HepG2 (cell line): Measurements from ENCODE around the gene IYD. TPM values are rescaled to one million over a fixed set of nuclear protein-coding genes. Genes with fewer than 3 reads are reported as not detected.

Experiments
- ATAC-seq: fragments of 200-7000 bp; cut with Tn5 transposase; 3 replicates; pipeline ENCODE4 v1.9.1; 2020; ENCODE audit warnings: mild to moderate bottlenecking, moderate library complexity
- BruUV-seq: library from RNA; stranded (reverse); fragments of 400-500 nt; replicated peaks from 2 replicates; lab custom pipeline; 2021; lab: Mats Ljungman, UMichigan
- CTCF ChIA-PET: fragments of 300-600 bp; formaldehyde crosslinking; extraction: SDS; loops from one replicate; lab custom pipeline; 2021; ENCODE audit warnings: low total read pairs, inconsistent platforms, low intra/inter-chr PET ratio; lab: Yijun Ruan, JAX
- POLR2A ChIA-PET: fragments of 350-600 bp; sonication (Branson Sonifier 250); formaldehyde crosslinking; loops from one replicate; lab custom pipeline; 2020; ENCODE audit warnings: antibody characterized with exemption, inconsistent platforms; lab: Yijun Ruan, JAX
- DNase-seq: peaks from one replicate; pipeline ENCODE4 v3.0.0-alpha.2; 2015; ENCODE audit warnings: low spot score
- FAIRE-seq: peaks from 3 replicates; lab custom pipeline; 2011; peaks lifted over from hg19 to GRCh38; lab: Jason Lieb, UNC
- H2AFZ ChIP-seq: one replicate; pipeline ENCODE4 v1.6.1; 2011; ENCODE audit warnings: low read length, inconsistent platforms
- H3K27ac ChIP-seq: fragments of 300-600 bp; 3 replicates; pipeline ENCODE4 v1.8.0; 2011; ENCODE audit warnings: mixed run types, mild to moderate bottlenecking, mixed read lengths, low read length, inconsistent platforms; ENCODE audit not compliant: insufficient read depth; ENCODE audit errors: extremely low read length
- H3K27me3 ChIP-seq, 2 experiments: fragments of 200-600 bp in 1 of 2; 2 replicates in 1 of 2; 3 replicates in 1 of 2; pipeline versions ENCODE4 v1.6.0 to v1.8.0; 2011; ENCODE audit warnings: low read length in 2 of 2, mild to moderate bottlenecking in 2 of 2, moderate library complexity in 2 of 2, inconsistent platforms in 1 of 2; ENCODE audit not compliant: insufficient read depth in 2 of 2, control insufficient read depth in 1 of 2
- H3K36me3 ChIP-seq, 2 experiments: fragments of 200-600 bp in 1 of 2; replicated peaks in 1 of 2; 2 replicates in 1 of 2; 3 replicates in 1 of 2; pipeline versions ENCODE4 v1.5.1 to v1.8.0; 2011; ENCODE audit warnings: low read length in 2 of 2, inconsistent platforms in 1 of 2; ENCODE audit not compliant: insufficient read depth in 2 of 2, control insufficient read depth in 1 of 2
- H3K4me1 ChIP-seq: 2 replicates; pipeline ENCODE4 v1.5.1; 2012; ENCODE audit warnings: low read length, inconsistent platforms; ENCODE audit not compliant: insufficient read depth
- H3K4me2 ChIP-seq: 2 replicates; pipeline ENCODE4 v1.6.0; 2011; ENCODE audit warnings: low read depth, low read length, inconsistent platforms
- H3K4me3 ChIP-seq, 3 experiments: fragments of 200-600 bp in 1 of 3; sonication (generic), shearing (Covaris generic) in 1 of 3; replicated peaks in 1 of 3; 2 replicates each; pipeline ENCODE4 v1.5.1; 2011 to 2016; ENCODE audit warnings: low read length in 3 of 3, inconsistent platforms in 2 of 3, low read depth in 2 of 3, mild to moderate bottlenecking in 2 of 3, control low read depth in 1 of 3, mixed read lengths in 1 of 3; ENCODE audit not compliant: insufficient read depth in 1 of 3
- H3K79me2 ChIP-seq: one replicate; pipeline ENCODE4 v1.6.1; 2011; ENCODE audit warnings: low read length, inconsistent platforms; ENCODE audit not compliant: insufficient read depth
- H3K9ac ChIP-seq: 2 replicates; pipeline ENCODE4 v1.6.0; 2011; ENCODE audit warnings: mild to moderate bottlenecking, low read depth, low read length, inconsistent platforms; ENCODE audit not compliant: insufficient read depth
- H3K9me3 ChIP-seq: 2 replicates; pipeline ENCODE4 v1.5.1; 2012; ENCODE audit warnings: mild to moderate bottlenecking, low read length
- H4K20me1 ChIP-seq: 2 replicates; pipeline ENCODE4 v1.6.0; 2011; ENCODE audit warnings: inconsistent platforms, mild to moderate bottlenecking, low read length, moderate library complexity; ENCODE audit not compliant: insufficient read depth
- BORCS8-MEF2B ChIP-seq: sonication (generic); formaldehyde crosslinking; IDR thresholded peaks from 2 replicates; pipeline ENCODE4 v1.8.0; 2022; ENCODE audit warnings: mild to moderate bottlenecking, missing genetic modification reagents
- KDM1A ChIP-seq: IDR thresholded peaks from 2 replicates; pipeline ENCODE4 v1.6.1; 2016; ENCODE audit warnings: missing compliant biosample characterization
- KLF15 ChIP-seq: sonication (generic); formaldehyde crosslinking; IDR thresholded peaks from 2 replicates; pipeline ENCODE4 v1.8.1; 2023; ENCODE audit warnings: borderline replicate concordance, mild to moderate bottlenecking, inconsistent platforms, missing genetic modification reagents, mixed read lengths
- NR2F6 ChIP-seq, 2 experiments: IDR thresholded peaks; 2 replicates each; pipeline ENCODE4 v1.6.1; 2016; ENCODE audit warnings: antibody characterized with exemption in 1 of 2, mild to moderate bottlenecking in 1 of 2
- RFX1 ChIP-seq: fragments of 450-650 bp; IDR thresholded peaks from 2 replicates; pipeline ENCODE4 v1.6.1; 2017
- ZNF598 ChIP-seq: sonication (generic); formaldehyde crosslinking; IDR thresholded peaks from 2 replicates; pipeline ENCODE4 v1.5.1; 2020; ENCODE audit warnings: mild to moderate bottlenecking, missing genetic modification reagents, borderline replicate concordance
- ZNF660 ChIP-seq: sonication (generic); formaldehyde crosslinking; IDR thresholded peaks from 2 replicates; pipeline ENCODE4 v1.5.1; 2020; ENCODE audit warnings: mild to moderate bottlenecking, low read depth, missing genetic modification reagents, borderline replicate concordance
- ZSCAN12 ChIP-seq: sonication (generic); formaldehyde crosslinking; IDR thresholded peaks from 2 replicates; pipeline ENCODE4 v1.9.0; 2021; ENCODE audit warnings: mild to moderate bottlenecking, missing genetic modification reagents
- WGBS: methylation state at CpG from one replicate; pipeline ENCODE4 v1.1.6; 2017; ENCODE audit warnings: low lambda C conversion rate; 5-methylcytosine and 5-hydroxymethylcytosine counted together
- in situ Hi-C: cut with HindIII; loops from 2 replicates; pipeline ENCODE4 v1.10.0; 2017; ENCODE audit warnings: low pct_unique_long_range_greater_than_20kb; ENCODE audit not compliant: extremely low pct_ligation_motif_present
- intact Hi-C: fragments of 100-400 bp; cut with micrococcal nuclease; formaldehyde crosslinking; loops from one replicate; pipeline ENCODE4 v1.10.0; 2022; ENCODE audit not compliant: unreplicated experiment
- polyA plus RNA-seq, 8 experiments: library from polyadenylated mRNA; depleted of rRNA in 3 of 8; stranded (reverse) in 7 of 8; unstranded in 1 of 8; fragments of >200 nt; fragmentation: Illumina TruSeq in 4 of 8; extraction: Trizol in 4 of 8; gene quantifications; 2 replicates each; pipeline versions ENCODE4 v1.2.1 to v1.2.3, GENCODE V29; 2011 to 2016; ENCODE audit warnings: low read depth in 4 of 8, missing spikeins in 1 of 8, mixed read lengths in 1 of 8; ENCODE audit not compliant: insufficient read depth in 1 of 8
- total RNA-seq, 5 experiments: library from RNA; depleted of rRNA; stranded (reverse); fragments of >200 nt; fragmentation: Illumina TruSeq; extraction: Trizol; gene quantifications; 2 replicates each; pipeline ENCODE4 v1.2.3, GENCODE V29; 2016; ENCODE audit warnings: low read depth in 1 of 5
- TF ChIP-seq, protein P1 (sequence below): sonication (generic); formaldehyde crosslinking; IDR thresholded peaks from 2 replicates; pipeline ENCODE4 v1.5.1; 2020; ENCODE audit warnings: mild to moderate bottlenecking, missing genetic modification reagents, moderate library complexity

IYD gene
- total and polyA plus RNA-seq, 2 of the 13 experiments (the other 11 are each of a cell fraction or from before 2014, with no cell fraction given): 0.01 to 0.46 TPM

DNA sequence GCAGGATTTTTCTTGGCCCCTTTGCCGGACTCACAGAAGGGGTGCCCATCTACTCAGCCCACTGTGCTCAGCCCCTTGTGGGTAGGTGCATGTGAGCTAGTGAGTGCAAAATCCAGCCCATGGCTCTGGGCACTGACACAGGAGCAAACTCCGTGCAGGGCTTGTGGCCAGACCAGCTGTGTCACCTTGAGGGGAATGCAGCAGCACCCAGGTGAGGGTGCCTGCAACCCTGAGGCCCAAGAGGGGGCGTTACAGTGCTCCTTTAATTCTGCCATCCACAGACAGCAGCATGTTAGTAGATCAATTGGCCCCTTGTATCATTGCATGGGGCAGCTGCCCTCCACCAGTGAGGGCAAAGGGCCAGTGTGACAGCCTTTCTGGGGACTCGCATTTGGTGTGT lies 12.9 kb upstream of the IYD start (continued):
- TF ChIP-seq, protein P1, sequence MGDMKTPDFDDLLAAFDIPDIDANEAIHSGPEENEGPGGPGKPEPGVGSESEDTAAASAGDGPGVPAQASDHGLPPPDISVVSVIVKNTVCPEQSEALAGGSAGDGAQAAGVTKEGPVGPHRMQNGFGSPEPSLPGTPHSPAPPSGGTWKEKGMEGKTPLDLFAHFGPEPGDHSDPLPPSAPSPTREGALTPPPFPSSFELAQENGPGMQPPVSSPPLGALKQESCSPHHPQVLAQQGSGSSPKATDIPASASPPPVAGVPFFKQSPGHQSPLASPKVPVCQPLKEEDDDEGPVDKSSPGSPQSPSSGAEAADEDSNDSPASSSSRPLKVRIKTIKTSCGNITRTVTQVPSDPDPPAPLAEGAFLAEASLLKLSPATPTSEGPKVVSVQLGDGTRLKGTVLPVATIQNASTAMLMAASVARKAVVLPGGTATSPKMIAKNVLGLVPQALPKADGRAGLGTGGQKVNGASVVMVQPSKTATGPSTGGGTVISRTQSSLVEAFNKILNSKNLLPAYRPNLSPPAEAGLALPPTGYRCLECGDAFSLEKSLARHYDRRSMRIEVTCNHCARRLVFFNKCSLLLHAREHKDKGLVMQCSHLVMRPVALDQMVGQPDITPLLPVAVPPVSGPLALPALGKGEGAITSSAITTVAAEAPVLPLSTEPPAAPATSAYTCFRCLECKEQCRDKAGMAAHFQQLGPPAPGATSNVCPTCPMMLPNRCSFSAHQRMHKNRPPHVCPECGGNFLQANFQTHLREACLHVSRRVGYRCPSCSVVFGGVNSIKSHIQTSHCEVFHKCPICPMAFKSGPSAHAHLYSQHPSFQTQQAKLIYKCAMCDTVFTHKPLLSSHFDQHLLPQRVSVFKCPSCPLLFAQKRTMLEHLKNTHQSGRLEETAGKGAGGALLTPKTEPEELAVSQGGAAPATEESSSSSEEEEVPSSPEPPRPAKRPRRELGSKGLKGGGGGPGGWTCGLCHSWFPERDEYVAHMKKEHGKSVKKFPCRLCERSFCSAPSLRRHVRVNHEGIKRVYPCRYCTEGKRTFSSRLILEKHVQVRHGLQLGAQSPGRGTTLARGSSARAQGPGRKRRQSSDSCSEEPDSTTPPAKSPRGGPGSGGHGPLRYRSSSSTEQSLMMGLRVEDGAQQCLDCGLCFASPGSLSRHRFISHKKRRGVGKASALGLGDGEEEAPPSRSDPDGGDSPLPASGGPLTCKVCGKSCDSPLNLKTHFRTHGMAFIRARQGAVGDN (CRISPR knock-in tag): no peak

DNA sequence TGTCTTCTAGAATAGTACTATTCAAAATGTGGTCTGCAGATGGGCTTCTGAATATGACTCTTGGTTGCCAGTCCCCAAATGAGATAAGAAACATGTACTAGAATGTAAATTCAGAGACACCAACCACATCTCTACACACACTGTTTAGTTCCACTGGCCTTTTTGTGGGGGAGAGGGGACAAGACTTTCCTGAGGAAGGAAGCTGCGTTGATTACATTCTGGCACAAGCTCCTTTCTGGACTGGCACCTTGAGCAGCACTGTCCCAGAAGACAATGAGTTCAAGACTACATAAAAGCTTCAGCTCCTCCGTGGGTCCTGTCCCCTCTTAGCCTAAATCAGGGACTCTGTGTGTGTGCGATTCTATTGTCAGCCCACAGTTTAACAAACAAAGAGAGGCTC lies 6.9 kb upstream of the IYD start:
- no peaks in the 10 kb centered on the region for H3K4me1 ChIP-seq
- intact Hi-C loops: no loop called here
- ChIA-PET CTCF (no interaction called here), POLR2A (no interaction called here)
- no peak for TF ChIP-seq ZSCAN12 (CRISPR knock-in tag)
- no peak for TF ChIP-seq ZNF660
- TF ChIP-seq NR2F6 (IDR thresholded peaks at IDR 0.05): no peak
- no peak for TF ChIP-seq NR2F6 (CRISPR knock-in tag; IDR thresholded peaks at IDR 0.05)
- TF ChIP-seq KDM1A (CRISPR knock-in tag): no peak
- no peak for TF ChIP-seq KLF15 (CRISPR knock-in tag)
- TF ChIP-seq RFX1: no peak
- no peak for TF ChIP-seq BORCS8-MEF2B (CRISPR knock-in tag)
- TF ChIP-seq ZNF598: no peak
- no peak overlapping the region for H3K9ac ChIP-seq
- no peak for DNase-seq
- no peak for ATAC-seq
- no peak overlapping the region for H3K4me3 ChIP-seq
- no peak for FAIRE-seq
- no peaks in the 10 kb centered on the region for H3K27me3 ChIP-seq
- no peak overlapping the region for H3K4me2 ChIP-seq
- in situ Hi-C loops: no loop called here
- BruUV-seq: no TSS peak
- no peaks in the 10 kb centered on the region for H3K36me3 ChIP-seq
- no peaks in the 10 kb centered on the region for H3K79me2 ChIP-seq
- H2AFZ ChIP-seq: no peak overlapping the region
- no peak overlapping the region for H3K27ac ChIP-seq
- WGBS: 26% methylated on average over 3 of the region's 3 CpGs
- H4K20me1 ChIP-seq: no peaks in the 10 kb centered on the region
- H3K9me3 ChIP-seq: no peaks in the 10 kb centered on the region
